Endothelial cell (in vitro differentiated cells): ENCODE measurements around the gene CHD2. TPM values are rescaled to one million over a fixed set of nuclear protein-coding genes. Genes with fewer than 3 reads are reported as not detected.

Experiments used
- DNase-seq: peaks from one replicate; pipeline ENCODE4 v3.0.0; 2021; ENCODE audit warnings: low spot score
- H3K27ac Mint-ChIP-seq: one replicate; pipeline ENCODE4 v1.8.0; 2021; ENCODE audit warnings: mixed read lengths, inconsistent platforms; ENCODE audit not compliant: unreplicated experiment
- H3K27me3 Mint-ChIP-seq: one replicate; pipeline ENCODE4 v1.8.0; 2021; ENCODE audit warnings: mild to moderate bottlenecking, moderate library complexity, mixed read lengths, inconsistent platforms; ENCODE audit not compliant: unreplicated experiment
- H3K36me3 Mint-ChIP-seq: one replicate; pipeline ENCODE4 v1.8.0; 2021; ENCODE audit warnings: mild to moderate bottlenecking, low read depth, mixed read lengths, inconsistent platforms; ENCODE audit not compliant: unreplicated experiment
- H3K4me1 Mint-ChIP-seq: one replicate; pipeline ENCODE4 v1.8.0; 2021; ENCODE audit warnings: mild to moderate bottlenecking, mixed read lengths, inconsistent platforms; ENCODE audit not compliant: unreplicated experiment
- H3K4me3 Mint-ChIP-seq: one replicate; pipeline ENCODE4 v1.8.0; 2021; ENCODE audit warnings: mild to moderate bottlenecking, mixed read lengths, inconsistent platforms; ENCODE audit not compliant: unreplicated experiment
- H3K9me3 Mint-ChIP-seq: one replicate; pipeline ENCODE4 v1.8.0; 2021; ENCODE audit warnings: mixed read lengths, inconsistent platforms; ENCODE audit not compliant: unreplicated experiment
- total RNA-seq: library from RNA; stranded (reverse); fragmentation: NEBNext Ultra II Directional; extraction: Animal tissue kit (Norgen Biotek cat#: 25700); gene quantifications from one replicate; pipeline ENCODE4 v1.2.1, GENCODE V29; 2021; ENCODE audit not compliant: unreplicated experiment
- TF ChIP-seq, protein P1 (sequence below): fragments of 200-600 bp; sonication (generic); IDR thresholded peaks from one replicate; pipeline ENCODE4 v1.5.0; 2021; ENCODE audit warnings: antibody characterized with exemption; ENCODE audit not compliant: unreplicated experiment

CHD2 gene
- total RNA-seq, 1 donor from 2014 or later, result 96.3 TPM

DNA sequence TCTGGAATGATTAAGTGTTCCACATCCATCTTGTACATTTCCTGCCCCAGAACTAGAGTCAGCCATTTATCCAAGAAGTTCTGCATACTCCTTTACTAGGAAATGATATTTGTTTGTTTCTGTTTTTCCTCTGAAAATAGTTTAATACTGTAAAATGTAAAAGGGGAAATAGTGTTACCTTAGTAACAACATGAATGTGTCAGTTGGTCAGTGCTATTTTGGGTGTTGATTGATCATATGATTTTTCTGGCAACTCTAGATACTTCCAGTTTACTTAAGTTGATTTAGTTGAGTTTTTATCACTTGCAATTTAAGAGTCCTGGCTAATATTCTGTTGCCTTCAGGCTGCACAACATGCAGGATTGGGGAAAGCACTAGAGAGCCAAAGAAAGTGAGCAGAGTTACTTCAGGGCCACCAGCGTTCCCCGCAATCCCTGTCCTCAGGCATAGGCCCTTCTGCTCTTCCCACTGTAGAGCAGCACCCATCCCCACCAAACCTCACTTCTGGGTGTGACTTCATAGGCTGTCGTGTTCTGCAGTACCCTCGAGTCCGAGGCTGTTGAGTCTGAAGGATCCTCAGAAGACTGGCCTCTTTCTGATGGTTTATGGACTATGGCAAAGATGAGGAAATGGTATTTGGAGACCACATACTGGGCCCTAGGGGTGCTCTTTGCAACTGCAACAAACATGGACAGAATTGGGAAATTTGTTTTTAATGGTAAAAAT lies 69.0 kb downstream of the CHD2 start:
- DNase-seq, result no peak
- H3K4me3 Mint-ChIP-seq, result no peak overlapping the region
- no peak overlapping the region for H3K27ac Mint-ChIP-seq
- H3K4me1 Mint-ChIP-seq, result no peaks in the 10 kb centered on the region
- TF ChIP-seq, protein P1, sequence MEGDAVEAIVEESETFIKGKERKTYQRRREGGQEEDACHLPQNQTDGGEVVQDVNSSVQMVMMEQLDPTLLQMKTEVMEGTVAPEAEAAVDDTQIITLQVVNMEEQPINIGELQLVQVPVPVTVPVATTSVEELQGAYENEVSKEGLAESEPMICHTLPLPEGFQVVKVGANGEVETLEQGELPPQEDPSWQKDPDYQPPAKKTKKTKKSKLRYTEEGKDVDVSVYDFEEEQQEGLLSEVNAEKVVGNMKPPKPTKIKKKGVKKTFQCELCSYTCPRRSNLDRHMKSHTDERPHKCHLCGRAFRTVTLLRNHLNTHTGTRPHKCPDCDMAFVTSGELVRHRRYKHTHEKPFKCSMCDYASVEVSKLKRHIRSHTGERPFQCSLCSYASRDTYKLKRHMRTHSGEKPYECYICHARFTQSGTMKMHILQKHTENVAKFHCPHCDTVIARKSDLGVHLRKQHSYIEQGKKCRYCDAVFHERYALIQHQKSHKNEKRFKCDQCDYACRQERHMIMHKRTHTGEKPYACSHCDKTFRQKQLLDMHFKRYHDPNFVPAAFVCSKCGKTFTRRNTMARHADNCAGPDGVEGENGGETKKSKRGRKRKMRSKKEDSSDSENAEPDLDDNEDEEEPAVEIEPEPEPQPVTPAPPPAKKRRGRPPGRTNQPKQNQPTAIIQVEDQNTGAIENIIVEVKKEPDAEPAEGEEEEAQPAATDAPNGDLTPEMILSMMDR, result peak; percentile 21
- no peaks in the 10 kb centered on the region for H3K9me3 Mint-ChIP-seq
- peaks cover 2% of the 10 kb centered on the region for H3K27me3 Mint-ChIP-seq
- H3K36me3 Mint-ChIP-seq, result peaks cover 43% of the 10 kb centered on the region

DNA sequence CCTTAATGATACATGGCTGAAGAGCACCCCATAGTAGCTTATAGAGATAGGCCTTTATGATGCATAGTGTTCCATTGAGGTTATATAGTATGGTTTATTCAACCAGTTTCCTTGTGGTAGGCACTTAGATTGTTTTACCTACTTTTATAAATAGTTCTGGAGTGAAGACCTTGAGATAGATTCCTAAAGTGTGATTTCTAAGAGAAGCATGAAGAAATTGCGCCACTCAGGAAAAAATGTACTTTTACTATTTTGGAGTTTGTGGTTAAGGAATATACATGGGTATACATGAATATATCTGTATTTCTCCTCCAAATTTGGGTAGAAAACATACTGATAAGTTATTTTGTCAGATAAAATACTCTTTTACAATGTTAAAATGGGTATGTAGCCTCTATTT lies 70.5 kb downstream of the CHD2 start:
- no peak for DNase-seq
- peak overlapping the region; percentile 19 for H3K27ac Mint-ChIP-seq
- TF ChIP-seq, protein P1, result no peak
- H3K9me3 Mint-ChIP-seq, result no peaks in the 10 kb centered on the region
- H3K36me3 Mint-ChIP-seq, result peaks cover 53% of the 10 kb centered on the region
- no peak overlapping the region for H3K4me3 Mint-ChIP-seq
- no peaks in the 10 kb centered on the region for H3K4me1 Mint-ChIP-seq
- H3K27me3 Mint-ChIP-seq, result peaks cover 3% of the 10 kb centered on the region

DNA sequence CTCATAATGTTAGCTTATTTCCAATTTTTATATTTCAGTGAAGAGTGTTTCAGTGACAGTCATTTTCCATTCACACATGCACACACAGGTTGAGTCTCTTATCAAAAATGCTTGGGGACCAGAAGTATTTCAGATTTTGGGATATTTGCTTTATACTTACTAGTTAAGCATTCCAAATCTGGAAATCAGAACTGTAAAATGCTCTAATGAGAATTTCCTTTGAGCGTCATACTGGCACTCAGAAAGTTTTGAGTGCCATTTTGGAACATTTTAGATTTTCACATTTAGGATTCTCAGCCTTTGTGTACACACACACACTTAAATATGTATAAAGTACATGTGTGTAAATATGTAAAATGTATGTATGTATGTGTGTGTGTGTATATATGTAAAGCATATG lies 71.0 kb downstream of the CHD2 start:
- Mint-ChIP-seq H3K4me3 (no peak overlapping the region), H3K4me1 (no peaks in the 10 kb centered on the region), H3K9me3 (no peaks in the 10 kb centered on the region), H3K27me3 (peaks cover 3% of the 10 kb centered on the region), H3K27ac (no peak overlapping the region), H3K36me3 (peaks cover 58% of the 10 kb centered on the region)
- no peak for DNase-seq
- TF ChIP-seq, protein P1, result no peak

DNA sequence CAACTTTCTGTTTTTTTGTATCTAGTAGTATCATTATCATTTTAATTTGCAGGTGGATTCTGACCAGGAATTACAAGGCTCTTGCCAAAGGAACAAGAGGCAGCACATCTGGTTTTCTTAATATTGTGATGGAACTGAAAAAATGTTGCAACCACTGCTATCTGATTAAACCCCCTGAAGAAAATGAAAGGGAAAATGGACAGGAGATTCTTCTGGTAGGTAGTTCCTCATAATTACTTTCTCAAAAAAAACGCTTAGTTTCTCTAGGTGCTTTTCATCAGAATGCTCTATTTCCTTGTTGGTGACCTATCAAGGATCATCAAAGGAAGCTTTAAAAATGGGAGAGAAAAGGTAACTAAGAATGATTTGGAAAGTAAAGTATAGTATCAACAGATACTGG lies 71.6 kb downstream of the CHD2 start:
- H3K4me3 Mint-ChIP-seq, result no peak overlapping the region
- H3K9me3 Mint-ChIP-seq, result no peaks in the 10 kb centered on the region
- H3K27ac Mint-ChIP-seq, result no peak overlapping the region
- peaks cover 58% of the 10 kb centered on the region for H3K36me3 Mint-ChIP-seq
- H3K4me1 Mint-ChIP-seq, result no peaks in the 10 kb centered on the region
- DNase-seq, result no peak
- TF ChIP-seq, protein P1, result no peak
- peaks cover 3% of the 10 kb centered on the region for H3K27me3 Mint-ChIP-seq

DNA sequence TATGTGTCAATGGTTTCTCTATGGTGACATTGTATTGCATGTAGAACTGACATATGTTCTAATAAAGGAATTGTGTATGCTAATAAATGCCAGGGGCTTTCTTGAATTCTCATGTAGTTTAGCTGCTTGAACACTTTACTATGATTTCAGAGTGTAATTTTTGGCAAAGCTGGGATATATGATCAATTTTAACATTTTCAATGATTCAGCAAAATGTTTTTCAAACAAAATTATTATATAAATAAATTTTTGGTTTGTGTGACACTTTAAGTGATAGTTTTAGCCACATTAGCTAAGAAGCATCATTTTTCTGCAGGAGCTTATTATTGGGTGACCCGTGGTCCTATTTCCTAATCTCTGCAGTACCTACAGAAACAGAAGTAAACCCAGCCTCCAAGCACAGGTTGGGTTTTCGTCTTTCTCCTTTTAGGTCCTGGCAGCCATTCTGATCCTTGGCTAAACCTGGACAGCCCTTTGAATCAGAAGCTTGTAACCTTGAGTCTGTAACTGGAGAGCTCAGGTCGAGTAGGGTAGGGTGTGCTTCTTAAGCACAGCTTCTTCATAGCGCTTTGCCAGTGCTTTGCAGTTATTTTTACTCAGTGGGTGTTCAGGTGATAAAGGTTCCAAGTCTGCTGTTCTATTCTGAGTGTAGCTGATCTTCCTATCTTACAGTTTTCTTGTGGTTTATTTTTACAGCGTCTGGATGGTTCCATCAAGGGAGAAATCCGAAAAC lies 74.2 kb downstream of the CHD2 start:
- Mint-ChIP-seq H3K9me3 (no peaks in the 10 kb centered on the region), H3K27ac (no peak overlapping the region), H3K36me3 (peaks cover 55% of the 10 kb centered on the region), H3K4me1 (no peaks in the 10 kb centered on the region), H3K4me3 (no peak overlapping the region), H3K27me3 (peaks cover 3% of the 10 kb centered on the region)
- DNase-seq, result no peak
- TF ChIP-seq, protein P1, result no peak
